A549 (cell line): ENCODE data around the gene DDR1.

Source experiments
- CTCF ChIP-seq: fragments of >200 bp; sonication (Bioruptor Twin); formaldehyde crosslinking; IDR thresholded peaks from 3 replicates; pipeline ENCODE4 v1.5.1; 2016
- RAD21 ChIP-seq, 2 experiments: fragments of >200 bp in 1 of 2; sonication (Bioruptor Twin) in 1 of 2; formaldehyde crosslinking in 1 of 2; IDR thresholded peaks in 1 of 2; conservative IDR thresholded peaks in 1 of 2; 2 replicates in 1 of 2; 3 replicates in 1 of 2; pipeline ENCODE4 v1.6.1; 2012 to 2018; ENCODE audit warnings: inconsistent platforms in 1 of 2

- no peak for TF ChIP-seq CTCF
- no peak for TF ChIP-seq RAD21 (conservative IDR thresholded peaks at IDR 0.05 in 1 of 2, IDR thresholded peaks at IDR 0.05 in 1 of 2)
These were observed 4.5 kb upstream of the DDR1 start for GRCh38 chr6:30879684-30880427.
